Adrenal gland (tissue), 12 donors: ENCODE measurements around the gene CDADC1. TPM values are rescaled to one million over a fixed set of nuclear protein-coding genes. Genes with fewer than 3 reads are reported as not detected.

ENCODE experiments used
- DNase-seq, 7 donors: peaks; one replicate each; pipeline ENCODE4 v3.0.0-alpha.2; 2019 to 2020
- H3K27ac ChIP-seq, 5 donors: fragments of 200-600 bp; sonication (generic) in 4 of 5; 1 replicate in 3 of 5; 2 replicates in 2 of 5; pipeline versions ENCODE4 v1.5.1 to v1.8.0; 2016 to 2020; ENCODE audit warnings: mild to moderate bottlenecking in 1 of 5
- H3K27me3 ChIP-seq: fragments of 200-600 bp; 2 replicates; pipeline ENCODE4 v1.8.0; 2021
- H3K36me3 ChIP-seq, 2 donors: fragments of 200-600 bp; replicated peaks in 1 of 2; 1 replicate in 1 of 2; 2 replicates in 1 of 2; pipeline versions ENCODE4 v1.5.1 to v1.8.0; 2018 to 2022
- H3K4me1 ChIP-seq, 2 donors: fragments of 200-600 bp; replicated peaks in 1 of 2; 1 replicate in 1 of 2; 2 replicates in 1 of 2; pipeline versions ENCODE4 v1.5.1 to v1.8.0; 2018 to 2021
- H3K4me3 ChIP-seq, 4 donors: fragments of 200-600 bp; sonication (generic) in 3 of 4; one replicate each; pipeline ENCODE4 v1.5.1; 2016 to 2018
- H3K9me3 ChIP-seq, 3 donors: fragments of 200-600 bp; sonication (generic) in 1 of 3; replicated peaks in 1 of 3; 1 replicate in 2 of 3; 2 replicates in 1 of 3; pipeline versions ENCODE4 v1.5.1 to v1.8.0; 2016 to 2021
- CTCF ChIP-seq, 6 experiments: fragments of 450-650 bp in 4 of 6; fragments of 200-600 bp in 2 of 6; sonication (generic) in 1 of 6; IDR thresholded peaks; 1 replicate in 5 of 6; 2 replicates in 1 of 6; pipeline versions ENCODE4 v1.5.1 to v1.8.0; 2016 to 2021; ENCODE audit warnings: antibody characterized with exemption in 6 of 6, mild to moderate bottlenecking in 2 of 6, moderate library complexity in 1 of 6
- POLR2A ChIP-seq, 2 donors: fragments of 450-650 bp; IDR thresholded peaks; one replicate each; pipeline ENCODE4 v1.6.1; 2017; ENCODE audit warnings: antibody characterized with exemption in 2 of 2, mild to moderate bottlenecking in 2 of 2, moderate library complexity in 1 of 2
- WGBS, 4 donors: extraction: QIAGEN DNeasy Blood & Tissue Kit in 2 of 4; methylation state at CpG; one replicate each; pipeline versions ENCODE4 v1.1.5 to v1.1.7; 2013 to 2017; 5-methylcytosine and 5-hydroxymethylcytosine counted together
- intact Hi-C, 2 donors: fragments of 100-400 bp; cut with DNase I; formaldehyde crosslinking; loops; one replicate each; pipeline versions ENCODE4 v1.14.1 to v1.15.0; 2022 to 2023
- polyA plus RNA-seq, 3 donors: library from polyadenylated mRNA; stranded (reverse); fragments of 200-250 nt in 2 of 3; fragments of 350-450 nt in 1 of 3; fragmentation: Illumina TruSeq in 1 of 3; extraction: RNeasy Lipid Tissue Mini Kit (QIAGEN cat#74804) in 1 of 3; gene quantifications; one replicate each; pipeline ENCODE4 v1.2.3, GENCODE V29; 2013 to 2014
- total RNA-seq, 9 donors: library from RNA; depleted of rRNA in 4 of 9; stranded (reverse); fragments of >200 nt in 4 of 9; fragments of 120-200 nt in 1 of 9; fragmentation: NEBNext Ultra II Directional in 1 of 9; extraction: Animal tissue kit (Norgen Biotek cat#: 25700) in 1 of 9; gene quantifications; one replicate each; pipeline versions ENCODE4 v1.1.0 to v1.2.4, GENCODE V29; 2013 to 2023
- donor health status: healthy with polysubstance abuse.
- donor health status: Bipolar disorder and iron deficiency.
- donor health status: DM: yes; HTN: yes; CAD: no.
- donor health status: DM: no; HTN: no; CAD: no.
- donor health status: DM: no; HTN: no; CAD: no.
- donor health status: DM: yes; HTN: yes; CAD: no.

The CDADC1 gene
- total and polyA plus RNA-seq, 12 donors = 4.4 to 25.4 (median 15.1) TPM

- H3K4me3 ChIP-seq = no peak overlapping the region
These were observed 60.6 kb downstream of the CDADC1 start for GRCh38 chr13:49308097-49308875.

GRCh38 chr13:49308921-49309408 lies 61.2 kb downstream of the CDADC1 start:
- Histone ChIP-seq H3K4me3 (no peak overlapping the region), H3K27ac (peak overlapping the region in 3 of 5 donors; percentile 58 to 76 (median 75)), H3K4me1 (peaks cover 2 to 23% of the 10 kb centered on the region in 2 donors), H3K9me3 (no peaks in the 10 kb centered on the region), H3K27me3 (no peaks in the 10 kb centered on the region), H3K36me3 (peaks cover 0 to 10% of the 10 kb centered on the region in 2 donors)
- WGBS, 4 donors = 46 to 66% (median 60%) methylated on average over 8 to 11 of the region's 11 CpGs
- TF ChIP-seq CTCF (IDR thresholded peaks at IDR 0.05) = no peak
- DNase-seq = peak in 1 of 7 donors; percentile 30
- intact Hi-C loops = no loop called here

More at GRCh38 chr13:49308097-49308875, 60.6 kb downstream of the CDADC1 start:
- H3K4me1 ChIP-seq = peaks cover 8 to 29% of the 10 kb centered on the region in 2 donors
- DNase-seq = peak in 6 of 7 donors; percentile 39 to 84 (median 58)
- no peaks in the 10 kb centered on the region for H3K27me3 ChIP-seq
- H3K27ac ChIP-seq = peak overlapping the region in 3 of 5 donors; percentile 58 to 76 (median 75)
- H3K36me3 ChIP-seq = peaks cover 0 to 10% of the 10 kb centered on the region in 2 donors
- WGBS, 4 donors = 41 to 68% (median 58%) methylated on average over 4 to 7 of the region's 7 CpGs
- no peak for TF ChIP-seq CTCF (IDR thresholded peaks at IDR 0.05)
- no peak for TF ChIP-seq POLR2A (IDR thresholded peaks at IDR 0.05)
- no peaks in the 10 kb centered on the region for H3K9me3 ChIP-seq
- intact Hi-C loops = no loop called here

- H3K36me3 ChIP-seq = peaks cover 0 to 10% of the 10 kb centered on the region in 2 donors
- TF ChIP-seq POLR2A (IDR thresholded peaks at IDR 0.05) (no peak), CTCF (IDR thresholded peaks at IDR 0.05) (no peak)
- WGBS, 4 donors = 86 to 100% (median 93%) methylated on average over 3 of the region's 3 CpGs
- H3K4me3 ChIP-seq = no peak overlapping the region
- intact Hi-C loops = no loop called here
- no peak for DNase-seq
- no peaks in the 10 kb centered on the region for H3K27me3 ChIP-seq
- peaks cover 0 to 28% of the 10 kb centered on the region in 2 donors for H3K4me1 ChIP-seq
- no peaks in the 10 kb centered on the region for H3K9me3 ChIP-seq
- peak overlapping the region in 1 of 5 donors; percentile 3 for H3K27ac ChIP-seq
These were observed 62.5 kb downstream of the CDADC1 start for GRCh38 chr13:49310251-49310650.

GRCh38 chr13:49311816-49312215 lies 64.1 kb downstream of the CDADC1 start:
- WGBS, 4 donors = 92 to 98% (median 96%) methylated on average over 6 of the region's 6 CpGs
- DNase-seq = no peak
- Histone ChIP-seq H3K4me1 (peaks cover 0 to 28% of the 10 kb centered on the region in 2 donors), H3K27me3 (no peaks in the 10 kb centered on the region), H3K4me3 (no peak overlapping the region), H3K27ac (no peak overlapping the region), H3K9me3 (no peaks in the 10 kb centered on the region), H3K36me3 (peaks cover 0 to 10% of the 10 kb centered on the region in 2 donors)
- no peak for TF ChIP-seq CTCF (IDR thresholded peaks at IDR 0.05)
- TF ChIP-seq POLR2A (IDR thresholded peaks at IDR 0.05) = no peak
- intact Hi-C loops = no loop called here
